T-helper 2 cell treated with Interferon-gamma antibody and Interleukin-4, amounts not matched to agents 100 ng/mL and 5 ng/mL, for 36 hours (primary cell): ENCODE data around the gene THOC5. TPM values are rescaled to one million over a fixed set of nuclear protein-coding genes. Genes with fewer than 3 reads are reported as not detected.

Experiments used
- intact Hi-C: fragments of 100-400 bp; cut with micrococcal nuclease; formaldehyde crosslinking; loops from one replicate; pipeline ENCODE4 v1.15.1; 2023
- total RNA-seq: library from RNA; stranded (reverse); gene quantifications from 2 replicates; pipeline ENCODE4 v1.2.3, GENCODE V29; 2022

THOC5 gene
- total RNA-seq, 1 donor from 2014 or later = 61.3 TPM

DNA sequence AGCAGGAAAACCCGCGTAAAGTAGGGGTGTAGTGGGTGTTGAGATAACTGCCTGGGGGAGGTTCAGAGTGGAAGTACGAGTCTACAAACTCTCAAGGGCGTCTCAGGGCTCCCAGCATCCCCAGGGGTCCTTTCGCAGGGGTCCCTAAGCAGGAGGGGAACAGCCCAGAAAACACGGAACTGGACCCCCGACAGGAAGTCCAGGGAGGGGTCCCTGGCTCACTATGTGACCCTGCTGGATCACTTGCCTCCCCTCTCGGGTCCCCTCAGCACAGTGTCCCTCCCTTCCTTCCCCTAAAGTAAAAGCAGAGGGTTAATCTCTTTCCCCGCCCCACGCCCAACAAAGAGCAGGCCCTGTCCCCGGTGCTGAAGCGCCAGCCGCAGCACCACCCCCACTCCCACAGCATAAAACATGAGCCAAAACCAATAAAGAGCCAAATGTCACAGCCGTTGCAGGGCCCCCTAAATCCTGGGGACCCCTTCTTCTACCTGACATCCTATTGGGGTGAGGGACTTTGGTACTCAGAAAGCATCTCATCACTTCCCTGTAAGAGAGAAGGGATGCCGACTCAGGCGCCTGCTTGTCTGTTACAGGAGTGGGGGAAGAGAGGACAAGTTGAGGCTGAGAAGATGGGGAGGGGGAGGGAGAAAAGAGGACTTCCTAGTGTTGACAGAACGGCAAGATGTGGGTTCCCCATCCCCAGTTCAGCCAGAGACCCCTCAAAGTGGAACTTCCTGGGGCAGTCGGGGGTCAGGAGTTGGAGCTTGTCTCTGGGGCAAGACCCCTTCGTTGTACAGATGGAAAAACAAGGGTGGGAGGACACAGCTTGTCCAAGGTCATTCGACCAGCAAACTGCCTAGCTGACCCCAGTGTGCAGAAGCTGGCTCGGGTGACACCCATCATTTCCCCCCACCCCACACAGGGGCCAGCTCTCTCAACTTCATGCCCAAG is 75.0 kb downstream of the THOC5 start:
- intact Hi-C loops = no loop called here

DNA sequence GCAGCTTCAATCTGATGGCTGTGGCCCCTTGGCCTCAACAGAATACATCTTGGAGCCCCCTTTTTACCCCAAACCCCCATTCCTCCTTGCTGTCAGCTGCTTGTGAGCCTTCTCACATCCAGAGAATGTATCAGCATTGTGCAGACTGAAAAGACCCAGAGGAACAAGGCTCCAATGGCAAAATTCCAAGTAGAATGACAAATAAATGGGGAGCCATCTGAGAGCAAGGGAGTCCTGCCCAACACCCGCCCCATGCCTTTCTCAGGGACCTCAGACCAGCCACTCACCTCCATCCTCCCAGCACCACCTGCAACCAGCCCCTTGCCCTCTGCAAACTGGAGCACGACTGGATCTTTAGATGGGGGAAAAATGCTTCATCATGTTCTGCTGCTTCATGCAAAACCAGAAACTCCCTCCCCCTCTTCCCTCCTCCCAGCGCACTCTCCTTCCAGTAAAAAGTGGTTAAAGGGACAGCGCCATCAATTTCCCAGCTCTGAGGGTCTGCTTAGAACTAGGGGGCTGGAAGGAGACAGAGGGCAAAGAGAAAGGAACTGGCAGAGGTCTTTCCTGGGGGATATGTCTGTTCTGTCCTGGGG is 75.7 kb downstream of the THOC5 start:
- intact Hi-C loops = no loop called here

DNA sequence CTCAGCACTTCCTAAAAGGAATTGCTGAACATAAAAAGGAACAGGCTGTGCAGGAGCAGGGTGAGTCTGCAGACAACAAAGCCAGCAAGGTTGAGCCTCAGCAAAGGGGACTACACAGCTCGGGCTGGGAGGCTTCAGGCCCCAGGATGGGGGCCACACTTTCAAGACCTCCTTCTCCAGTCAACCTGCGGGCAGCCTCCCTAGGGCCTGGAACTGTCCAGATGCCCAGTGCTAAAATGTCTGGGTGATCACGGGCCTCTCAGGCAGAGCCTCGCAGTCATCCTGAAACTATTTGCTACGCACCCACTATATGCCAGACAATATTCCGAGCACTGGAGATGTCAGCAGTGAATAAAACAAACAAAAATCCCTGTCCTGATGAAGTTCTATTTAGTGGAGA is 77.4 kb downstream of the THOC5 start:
- intact Hi-C loops = no loop called here

DNA sequence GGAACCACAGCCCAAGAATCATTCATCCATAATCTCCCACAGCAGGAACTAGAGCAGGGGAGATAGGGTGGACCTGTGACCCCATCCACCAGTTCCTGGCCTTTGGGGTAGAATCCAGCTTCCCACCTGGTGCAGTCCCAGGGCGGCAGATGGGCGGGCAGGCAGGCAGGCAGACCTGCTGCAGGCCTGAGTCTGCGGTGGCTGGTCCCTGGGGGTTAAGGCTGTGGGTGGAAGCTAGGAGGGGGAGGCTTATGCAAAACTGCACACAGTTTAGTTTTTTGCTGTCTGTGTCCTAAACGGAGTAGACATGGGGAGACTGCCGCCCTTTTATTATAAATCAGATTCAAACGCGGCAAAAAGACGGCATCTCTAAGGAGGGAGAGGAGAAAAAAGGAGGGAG is 78.0 kb downstream of the THOC5 start:
- intact Hi-C loops = no loop called here

- intact Hi-C loops = no loop called here
These were observed 80.6 kb downstream of the THOC5 start for GRCh38 chr22:29473001-29473400.

- intact Hi-C loops = no loop called here
These were observed 83.2 kb downstream of the THOC5 start for GRCh38 chr22:29470159-29470855.

- intact Hi-C loops = no loop called here
These were observed 83.8 kb downstream of the THOC5 start for GRCh38 chr22:29469755-29470154.

GRCh38 chr22:29464581-29464980 is 89.0 kb downstream of the THOC5 start:
- intact Hi-C loops = no loop called here

- intact Hi-C loops = no loop called here
These were observed 89.9 kb downstream of the THOC5 start for GRCh38 chr22:29463629-29464028.

- intact Hi-C loops = no loop called here
These were observed 92.3 kb downstream of the THOC5 start for GRCh38 chr22:29461263-29461662.

GRCh38 chr22:29459773-29460172 is 93.8 kb downstream of the THOC5 start:
- intact Hi-C loops = no loop called here

DNA sequence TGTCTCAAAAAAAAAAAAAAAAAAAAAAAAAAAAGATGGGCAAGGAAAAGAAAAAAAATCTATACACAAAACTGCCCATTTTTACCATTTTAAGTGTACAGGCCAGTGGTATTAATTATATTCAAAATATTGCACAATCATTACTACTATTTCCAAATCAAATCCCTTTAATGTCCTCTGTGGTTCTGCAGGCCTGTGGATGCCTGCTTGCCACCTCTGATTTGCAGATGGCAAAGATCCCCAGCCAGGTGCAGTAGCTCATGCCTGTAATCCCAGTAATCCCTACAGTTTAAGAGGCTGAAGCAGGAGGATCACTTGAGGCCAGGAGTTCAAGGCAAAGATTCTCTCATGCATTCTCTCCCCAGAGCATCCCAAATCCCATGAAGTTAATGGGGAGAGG is 95.0 kb downstream of the THOC5 start:
- intact Hi-C loops = no loop called here

GRCh38 chr22:29457730-29458129 is 95.8 kb downstream of the THOC5 start:
- intact Hi-C loops = no loop called here

- intact Hi-C loops = no loop called here
These were observed 97.3 kb downstream of the THOC5 start for GRCh38 chr22:29456211-29456671.

Other genes starting within 250 kb of the THOC5 start
- 3.0 and 3.6 TPM in 2 replicates for gene GAS2L1, start 247.1 kb downstream of the THOC5 start, total RNA-seq
- gene RASL10A, start 238.1 kb downstream of the THOC5 start, total RNA-seq = 0.45 and 0.64 TPM in 2 replicates
- 82.1 and 85.7 TPM in 2 replicates for gene AP1B1, start 165.2 kb downstream of the THOC5 start, total RNA-seq
- gene RFPL1, start 115.2 kb downstream of the THOC5 start, total RNA-seq = 0.11 TPM in 1 of 2 replicates, not detected in the other
- 3.9 and 4.5 TPM in 2 replicates for gene NEFH, start 73.5 kb downstream of the THOC5 start, total RNA-seq
- gene NIPSNAP1, start 27.4 kb upstream of the THOC5 start, total RNA-seq = 35.1 and 39.2 TPM in 2 replicates
- 63.5 and 63.9 TPM in 2 replicates for gene NF2, start 49.9 kb upstream of the THOC5 start, total RNA-seq
- gene CABP7, start 166.2 kb upstream of the THOC5 start, total RNA-seq = 0.05 TPM in 1 of 2 replicates, not detected in the other
- 20.8 and 22.9 TPM in 2 replicates for gene ZMAT5, start 213.2 kb upstream of the THOC5 start, total RNA-seq
- 88.5 and 93.5 TPM in 2 replicates for gene UQCR10, start 213.6 kb upstream of the THOC5 start, total RNA-seq